KMS-11 (cell line): ENCODE data around the gene ADSS1.
A peak's percentile ranks its signal among the peaks of the same experiment; 100 is the strongest.

Experiments
- H2AFZ ChIP-seq: fragments of 200-600 bp; sonication (generic); 2 replicates; pipeline ENCODE4 v1.6.1; 2016; ENCODE audit warnings: antibody characterized with exemption, mixed run types, low read depth
- H3K27ac ChIP-seq: fragments of 200-600 bp; sonication (generic); 2 replicates; pipeline ENCODE4 v1.6.1; 2016; ENCODE audit warnings: mild to moderate bottlenecking, mixed run types
- H3K27me3 ChIP-seq: fragments of 200-600 bp; sonication (generic); 2 replicates; pipeline ENCODE4 v1.6.1; 2017; ENCODE audit warnings: mild to moderate bottlenecking, low read depth, mixed run types, moderate library complexity; ENCODE audit not compliant: insufficient read depth
- H3K36me3 ChIP-seq: fragments of 200-600 bp; sonication (generic); 2 replicates; pipeline ENCODE4 v1.6.1; 2017; ENCODE audit warnings: mild to moderate bottlenecking, mixed run types; ENCODE audit not compliant: insufficient read depth
- H3K4me1 ChIP-seq: fragments of 200-600 bp; sonication (generic); 2 replicates; pipeline ENCODE4 v1.6.1; 2016; ENCODE audit warnings: mild to moderate bottlenecking, low read depth, mixed run types; ENCODE audit not compliant: poor library complexity, severe bottlenecking
- H3K4me2 ChIP-seq: fragments of 200-600 bp; sonication (generic); 2 replicates; pipeline ENCODE4 v1.7.0; 2016; ENCODE audit warnings: mild to moderate bottlenecking, mixed run types
- H3K4me3 ChIP-seq: fragments of 200-600 bp; sonication (generic); IDR thresholded peaks from 2 replicates; pipeline ENCODE4 v1.6.1; 2017; ENCODE audit warnings: low read depth, low read length, mixed read lengths; ENCODE audit not compliant: insufficient read depth
- H3K79me2 ChIP-seq: fragments of 200-600 bp; sonication (generic); 2 replicates; pipeline ENCODE4 v1.6.1; 2016; ENCODE audit warnings: low read depth, mixed run types; ENCODE audit not compliant: insufficient read depth
- H3K9ac ChIP-seq: fragments of 200-600 bp; sonication (generic); 2 replicates; pipeline ENCODE4 v1.6.1; 2016; ENCODE audit warnings: mild to moderate bottlenecking, mixed run types
- H4K20me1 ChIP-seq: fragments of 200-600 bp; sonication (generic); 2 replicates; pipeline ENCODE4 v1.6.1; 2016; ENCODE audit warnings: mild to moderate bottlenecking, mixed run types; ENCODE audit not compliant: insufficient read depth
- CTCF ChIP-seq: fragments of 200-600 bp; sonication (generic); conservative IDR thresholded peaks from 2 replicates; pipeline ENCODE4 v1.6.1; 2017; ENCODE audit warnings: low read depth, mild to moderate bottlenecking, antibody characterized with exemption, low read length, moderate library complexity, mixed read lengths

ADSS1 gene

GRCh38 chr14:104751539-104752422, 27.8 kb downstream of the ADSS1 start:
- H3K27ac ChIP-seq: peak overlapping the region; percentile 45; the same call in 1 of the 2 replicates
- peak overlapping the region; percentile 91 for H2AFZ ChIP-seq
- peak overlapping the region; percentile 47; the same call in 1 of the 2 replicates for H3K9ac ChIP-seq
- no peaks in the 10 kb centered on the region for H3K27me3 ChIP-seq
- peaks cover 7% of the 10 kb centered on the region for H3K4me1 ChIP-seq
- H3K4me2 ChIP-seq: peak overlapping the region; percentile 50; the same call in 1 of the 2 replicates
- H3K36me3 ChIP-seq: no peaks in the 10 kb centered on the region
- peaks cover 17% of the 10 kb centered on the region; the same call in 1 of the 2 replicates for H3K79me2 ChIP-seq
- TF ChIP-seq CTCF: no peak
- H3K4me3 ChIP-seq: no peak overlapping the region
- no peaks in the 10 kb centered on the region for H4K20me1 ChIP-seq

- peak overlapping the region; percentile 91 for H2AFZ ChIP-seq
- no peaks in the 10 kb centered on the region for H3K36me3 ChIP-seq
- no peaks in the 10 kb centered on the region for H3K27me3 ChIP-seq
- peaks cover 17% of the 10 kb centered on the region; the same call in 1 of the 2 replicates for H3K79me2 ChIP-seq
- H3K4me2 ChIP-seq: peak overlapping the region; percentile 50; the same call in 1 of the 2 replicates
- H3K9ac ChIP-seq: peak overlapping the region; percentile 47; the same call in 1 of the 2 replicates
- H4K20me1 ChIP-seq: no peaks in the 10 kb centered on the region
- no peak overlapping the region for H3K4me3 ChIP-seq
- TF ChIP-seq CTCF: no peak
- peak overlapping the region; percentile 45; the same call in 1 of the 2 replicates for H3K27ac ChIP-seq
- peaks cover 7% of the 10 kb centered on the region for H3K4me1 ChIP-seq
These were observed 28.4 kb downstream of the ADSS1 start for GRCh38 chr14:104752423-104752734.

- peak within 1 kb of the TSS; percentile 61 for H3K4me2 ChIP-seq
- H3K4me3 ChIP-seq: no peak within 1 kb of the TSS
- peaks cover 17% of the 10 kb centered on the region; the same call in 1 of the 2 replicates for H3K79me2 ChIP-seq
- H4K20me1 ChIP-seq: no peaks in the 10 kb centered on the region
- peaks cover 7% of the 10 kb centered on the region for H3K4me1 ChIP-seq
- H3K27me3 ChIP-seq: no peaks in the 10 kb centered on the region
- no peaks in the 10 kb centered on the region for H3K36me3 ChIP-seq
- peak within 1 kb of the TSS; percentile 83 for H3K9ac ChIP-seq
- H2AFZ ChIP-seq: peak within 1 kb of the TSS; percentile 91
- TF ChIP-seq CTCF: no peak
- peak within 1 kb of the TSS; percentile 45 for H3K27ac ChIP-seq
These were observed 28.9 kb downstream of the ADSS1 start, which contains the start of gene SIVA1 for GRCh38 chr14:104752735-104753527. Gene SIVA1 (plus strand): TSS chr14:104753147. CDS start chr14:104753202, 55 bp downstream.

GRCh38 chr14:104753528-104754212, 29.6 kb downstream of the ADSS1 start:
- peak overlapping the region; percentile 83 for H3K9ac ChIP-seq
- no peaks in the 10 kb centered on the region for H4K20me1 ChIP-seq
- no peak overlapping the region for H3K4me3 ChIP-seq
- H3K79me2 ChIP-seq: peaks cover 17% of the 10 kb centered on the region; the same call in 1 of the 2 replicates
- no peak overlapping the region for H3K27ac ChIP-seq
- no peaks in the 10 kb centered on the region for H3K27me3 ChIP-seq
- H3K4me1 ChIP-seq: peaks cover 7% of the 10 kb centered on the region
- TF ChIP-seq CTCF: no peak
- H2AFZ ChIP-seq: no peak overlapping the region
- peak overlapping the region; percentile 61 for H3K4me2 ChIP-seq
- H3K36me3 ChIP-seq: no peaks in the 10 kb centered on the region
